ENCODE results near the gene CLEC4A.
"Not testable (repeated sequence)": the region's sequence is repeated elsewhere in the genome, so short reads cannot be mapped to it uniquely, and the experiment has no call there.

The CLEC4A gene

GRCh38 chr12:8123124-8123912, at the start of gene CLEC4A:
Gene CLEC4A, plus strand, starts transcription at chr12:8123617. Its CDS starts 262 bp downstream, at chr12:8123879.
- DNase-seq = no peak

GRCh38 chr12:8075935-8076334, 47.5 kb upstream of the CLEC4A start:
- DNase-seq = no peak

- no peak for DNase-seq
Measured at GRCh38 chr12:8076366-8076765, 47.1 kb upstream of the CLEC4A start.

GRCh38 chr12:8077207-8077606, 46.2 kb upstream of the CLEC4A start:
- DNase-seq = no peak

- peak; percentile 61 for DNase-seq
Measured at GRCh38 chr12:8078398-8078797, 45.0 kb upstream of the CLEC4A start.

GRCh38 chr12:8078916-8079315, 44.5 kb upstream of the CLEC4A start:
- no peak for DNase-seq

- DNase-seq = no peak
Measured at GRCh38 chr12:8080120-8080519, 43.3 kb upstream of the CLEC4A start.

- peak; percentile 34 for DNase-seq
Measured at GRCh38 chr12:8081251-8081920, 42.0 kb upstream of the CLEC4A start.

- DNase-seq = no peak
Measured at GRCh38 chr12:8082808-8083100, 40.7 kb upstream of the CLEC4A start.

- DNase-seq = peak; percentile 27
Measured at GRCh38 chr12:8084351-8084750, 39.1 kb upstream of the CLEC4A start.

GRCh38 chr12:8087666-8088065, 35.8 kb upstream of the CLEC4A start:
- no peak for DNase-seq

GRCh38 chr12:8088574-8088973, 34.8 kb upstream of the CLEC4A start:
- peak; percentile 39 for DNase-seq

GRCh38 chr12:8089277-8089676, 34.1 kb upstream of the CLEC4A start:
- DNase-seq = not testable (repeated sequence)

GRCh38 chr12:8089716-8090115, 33.7 kb upstream of the CLEC4A start:
- DNase-seq = no peak

- DNase-seq = no peak
Measured at GRCh38 chr12:8093291-8093690, 30.1 kb upstream of the CLEC4A start.

- DNase-seq = no peak
Measured at GRCh38 chr12:8096281-8096915, 27.0 kb upstream of the CLEC4A start.

GRCh38 chr12:8099235-8099634, 24.2 kb upstream of the CLEC4A start:
- DNase-seq = no peak

GRCh38 chr12:8108808-8109398, 14.5 kb upstream of the CLEC4A start:
- peak; percentile 81 for DNase-seq

- DNase-seq = not testable (repeated sequence)
Measured at GRCh38 chr12:8113117-8113516, 10.3 kb upstream of the CLEC4A start.

GRCh38 chr12:8120072-8120713, 3.2 kb upstream of the CLEC4A start:
- DNase-seq = no peak

- DNase-seq = no peak
Measured at GRCh38 chr12:8127138-8127537, 3.7 kb downstream of the CLEC4A start.

GRCh38 chr12:8133636-8134397, 10.4 kb downstream of the CLEC4A start:
- not testable (repeated sequence) for DNase-seq

Data from activated CD8-positive, alpha-beta memory T cell treated with anti-CD3 and anti-CD28 coated beads, Interleukin-2, amount 50 U/mL, for 4 hours (primary cell).